A549 treated with CpdA at 1 μM for 4 hours (cell line): ENCODE data around the gene UEVLD. TPM values are rescaled to one million over a fixed set of nuclear protein-coding genes. Genes with fewer than 3 reads are reported as not detected.

Source experiments
- total RNA-seq: library from RNA; stranded (reverse); fragments of 200-300 nt; extraction: Qiagen RNA extraction; gene quantifications from 5 replicates; pipeline ENCODE4 v1.2.3, GENCODE V29; 2022; ENCODE audit warnings: low read depth

The UEVLD gene
- 16.8 to 26.4 TPM (median 20.4 TPM) in 5 replicates for total RNA-seq

DNA sequence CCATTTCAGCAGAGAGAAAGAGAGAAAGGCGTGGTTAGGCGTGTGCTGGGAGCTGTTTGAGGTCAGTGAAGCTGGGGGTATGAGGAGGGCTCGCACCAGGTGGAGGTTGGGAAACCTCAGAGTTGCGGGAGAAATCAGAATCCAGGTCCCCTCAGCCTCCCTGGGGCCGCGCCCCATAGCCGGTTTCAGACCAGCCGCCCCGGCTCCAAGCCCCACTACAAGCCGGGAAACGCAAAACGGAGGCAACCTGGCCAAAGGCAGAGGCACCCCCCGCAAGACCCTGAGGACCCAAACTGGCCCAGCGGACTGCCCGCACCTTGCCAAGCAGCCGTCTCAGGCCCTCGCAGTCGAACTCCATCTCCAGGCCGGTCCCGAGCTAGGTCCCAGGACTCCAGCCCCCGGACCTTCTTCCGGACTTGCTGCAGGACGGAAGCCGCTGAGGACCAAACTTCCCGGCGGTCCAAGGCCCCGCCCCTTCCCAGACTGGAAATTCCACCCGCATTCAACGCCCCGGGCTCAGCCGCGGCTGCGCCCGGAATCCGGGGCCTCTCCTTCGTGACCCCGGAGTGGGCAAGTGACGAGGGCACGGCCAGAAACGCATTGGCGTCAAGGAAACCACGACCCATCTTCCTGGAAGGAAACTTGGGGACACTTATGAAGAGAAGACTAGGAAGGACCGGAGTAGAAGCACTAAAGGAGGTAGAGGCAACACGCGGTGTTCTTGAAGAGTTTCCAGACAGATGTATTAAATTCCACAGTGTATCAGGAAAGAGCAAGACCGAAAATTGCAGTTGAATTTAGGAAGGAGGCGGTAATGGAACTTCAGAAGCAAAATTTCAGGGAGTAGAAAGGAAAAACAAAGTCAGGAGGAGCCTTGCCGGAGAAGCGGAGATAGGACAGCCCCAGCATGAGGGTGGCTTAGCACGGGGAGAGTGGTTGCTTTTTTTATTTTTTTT, at the start of gene UEVLD:
UEVLD (minus strand) TSS at position 438 of the 956 bp plus-strand sequence; CDS start at position 358, 80 bp downstream.

DNA sequence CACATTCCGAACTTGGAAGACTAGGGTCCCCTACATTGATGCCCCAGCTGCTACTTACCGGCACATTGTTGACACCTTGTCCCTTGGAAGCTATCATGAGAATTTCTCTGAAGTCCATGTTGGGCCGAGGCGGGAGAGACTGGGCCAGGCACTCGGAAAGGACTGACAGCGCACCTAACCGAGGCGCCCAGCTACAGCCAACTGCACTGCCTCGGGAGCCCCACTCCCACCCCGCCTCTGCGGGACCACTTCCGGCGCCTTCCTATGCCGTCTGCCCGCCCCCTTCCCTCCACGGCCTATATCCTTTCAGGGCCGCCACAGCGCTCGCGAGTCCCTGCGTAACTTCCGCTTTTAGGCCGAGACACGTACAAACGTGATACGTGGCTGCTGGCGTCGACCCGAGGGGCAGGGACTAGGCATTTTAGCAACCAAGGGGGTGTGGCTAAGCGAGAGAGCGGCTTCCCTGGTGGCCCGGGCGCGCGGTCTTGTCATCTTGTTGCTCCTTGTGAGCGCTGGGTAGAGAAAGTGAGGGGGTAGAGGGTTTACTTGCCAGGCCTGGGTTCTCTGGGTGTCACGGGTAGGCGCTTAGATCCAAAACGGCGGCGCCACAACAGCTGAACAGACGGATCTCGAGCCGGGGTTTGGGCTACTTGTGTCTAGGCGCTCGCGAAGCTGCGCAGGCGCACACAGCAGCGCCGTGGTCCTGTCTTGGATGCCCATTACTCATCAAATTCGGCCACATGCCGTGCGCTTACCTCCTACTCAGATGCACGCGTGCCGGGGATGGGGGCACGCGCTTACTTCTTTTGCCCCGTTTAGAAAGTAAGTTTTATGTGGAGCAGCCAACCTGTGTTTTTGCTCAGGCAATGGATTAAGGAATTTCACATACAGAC, 45.9 kb upstream of the UEVLD start, which contains the start of gene SPTY2D1:
SPTY2D1 (minus strand) TSS at position 203 of the 893 bp plus-strand sequence; CDS start at position 118, 85 bp downstream.

DNA sequence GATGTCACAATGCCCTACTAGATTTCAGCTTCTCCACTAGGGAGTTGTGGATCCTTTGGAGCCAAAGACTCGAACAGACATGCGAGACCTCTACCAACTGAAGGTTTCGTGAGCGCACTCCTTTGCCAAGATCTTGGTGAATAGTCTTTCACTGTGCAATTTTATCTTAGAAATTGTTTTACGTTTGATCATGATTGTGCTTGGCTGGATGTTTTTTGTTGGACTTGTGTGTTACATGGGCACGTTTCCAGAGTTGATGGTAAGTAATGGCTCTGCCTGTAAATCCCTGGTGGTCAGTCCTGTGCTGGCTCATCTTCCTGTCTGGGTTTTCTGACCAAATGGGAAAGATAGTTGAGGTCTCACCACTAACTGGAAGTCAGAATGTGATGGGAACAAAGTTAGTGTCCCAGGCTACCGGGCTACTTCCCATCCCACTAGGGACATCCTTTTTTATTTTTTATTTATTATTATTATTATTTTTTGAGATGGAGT, 11.3 kb upstream of the UEVLD start, which contains the start of gene MISFA:
MISFA (plus strand) TSS at position 51 of the 492 bp plus-strand sequence; CDS start at position 191, 140 bp downstream.

DNA sequence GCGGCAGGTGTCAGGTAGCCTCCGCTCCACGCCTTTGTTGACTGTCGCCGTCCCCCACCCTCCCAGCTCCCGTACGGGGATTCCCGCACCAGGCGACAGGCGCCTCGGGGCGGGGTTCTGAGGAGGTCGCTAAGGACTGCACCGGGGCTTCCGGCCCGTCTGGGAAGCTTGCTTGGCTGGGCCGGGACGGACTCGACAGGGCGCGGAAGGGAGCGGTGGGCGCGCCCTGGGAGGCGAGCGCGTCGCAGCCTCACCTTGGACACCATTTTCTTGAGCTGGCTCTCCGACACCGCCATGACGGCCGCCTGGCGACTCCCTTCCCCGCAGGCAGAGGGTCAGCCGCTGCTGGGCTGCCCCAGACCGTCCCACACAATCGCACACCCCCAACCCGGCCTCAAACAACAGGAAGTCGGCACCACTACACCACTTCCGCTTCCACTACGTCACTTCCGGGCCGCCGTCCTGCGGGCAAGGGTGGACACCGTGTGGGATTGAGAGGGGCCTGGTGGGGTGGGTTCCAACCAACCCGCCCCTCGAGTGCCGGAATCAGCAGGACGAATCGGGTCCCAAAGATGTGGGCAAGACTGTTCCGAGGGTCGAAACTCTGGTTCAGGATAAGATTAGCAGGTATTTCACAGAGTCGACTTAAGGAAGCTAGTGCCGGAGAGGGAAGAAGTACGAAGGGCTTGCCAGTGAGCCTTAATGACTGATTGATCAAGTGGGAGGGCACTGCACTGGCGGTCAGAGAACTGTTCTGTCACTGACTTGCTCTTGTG, 61.8 kb downstream of the UEVLD start, which contains the start of gene TSG101:
TSG101 (minus strand) TSS at position 422 of the 776 bp plus-strand sequence; CDS start at position 296, 126 bp downstream.

Other genes with a start within 250 kb of the UEVLD start
- gene LDHA, start 194.2 kb downstream of the UEVLD start, total RNA-seq = 2,235 to 3,232 TPM (median 2,437 TPM) in 5 replicates
- 0.06 to 0.28 TPM (median 0.28 TPM) in 3 of 5 replicates, not detected in the others for gene LDHC, start 176.4 kb downstream of the UEVLD start, total RNA-seq
- gene LDHAL6A, start 132.9 kb downstream of the UEVLD start, total RNA-seq = not detected in 5 replicates
- gene TSG101, start 61.8 kb downstream of the UEVLD start, total RNA-seq = 92.9 to 113 TPM (median 97.6 TPM) in 5 replicates
- gene MISFA, start 11.1 kb upstream of the UEVLD start, total RNA-seq = 2.0 to 2.8 TPM (median 2.0 TPM) in 5 replicates
- 14.5 to 22.6 TPM (median 17.7 TPM) in 5 replicates for gene SPTY2D1, start 45.6 kb upstream of the UEVLD start, total RNA-seq
- gene TMEM86A, start 110.0 kb upstream of the UEVLD start, total RNA-seq = 0.31 to 0.64 TPM (median 0.58 TPM) in 5 replicates
- 0.02 TPM in 1 of 5 replicates, not detected in the others for gene IGSF22, start 137.5 kb upstream of the UEVLD start, total RNA-seq
- 0.02 TPM in 1 of 5 replicates, not detected in the others for gene PTPN5, start 203.1 kb upstream of the UEVLD start, total RNA-seq